Ramos (cell line): ENCODE results near the gene FAM3A.

Experiments
- in situ Hi-C: fragments of 300-500 bp; cut with MboI; formaldehyde crosslinking; loops from one replicate; pipeline ENCODE4 v1.14.3; 2022; ENCODE audit warnings: low sequenced_read_pairs; ENCODE audit not compliant: unreplicated experiment

The FAM3A gene

GRCh38 chrX:154484255-154485149 is 31.5 kb downstream of the FAM3A start:
- in situ Hi-C loops = no loop called here

- in situ Hi-C loops = no loop called here
Observed at GRCh38 chrX:154483325-154483724, 32.7 kb downstream of the FAM3A start.

- in situ Hi-C loops = no loop called here
Observed at GRCh38 chrX:154482786-154483185, 33.2 kb downstream of the FAM3A start.

GRCh38 chrX:154481911-154482601 is 34.0 kb downstream of the FAM3A start:
- in situ Hi-C loops = no loop called here

GRCh38 chrX:154481195-154481594 is 34.8 kb downstream of the FAM3A start:
- in situ Hi-C loops = no loop called here

GRCh38 chrX:154478728-154479622 is 37.1 kb downstream of the FAM3A start, which contains the start of gene LAGE3:
Gene LAGE3 (minus strand): TSS chrX:154479281. CDS start chrX:154478915, 366 bp downstream.
- in situ Hi-C loops = no loop called here

- in situ Hi-C loops = no loop called here
Observed at GRCh38 chrX:154477891-154478477, 38.0 kb downstream of the FAM3A start.

GRCh38 chrX:154476821-154477220 is 39.2 kb downstream of the FAM3A start:
- in situ Hi-C loops = no loop called here

GRCh38 chrX:154473683-154474082 is 42.3 kb downstream of the FAM3A start:
- in situ Hi-C loops = no loop called here

- in situ Hi-C loops = no loop called here
Observed at GRCh38 chrX:154472685-154473632, 43.1 kb downstream of the FAM3A start.

- in situ Hi-C loops = no loop called here
Observed at GRCh38 chrX:154471839-154472684, 44.0 kb downstream of the FAM3A start.

- in situ Hi-C loops = no loop called here
Observed at GRCh38 chrX:154470914-154471568, 45.0 kb downstream of the FAM3A start.

GRCh38 chrX:154470434-154470833 is 45.6 kb downstream of the FAM3A start:
- in situ Hi-C loops = no loop called here

- in situ Hi-C loops = no loop called here
Observed at GRCh38 chrX:154469880-154470279, 46.2 kb downstream of the FAM3A start.

GRCh38 chrX:154469114-154469513 is 46.9 kb downstream of the FAM3A start:
- in situ Hi-C loops = no loop called here

GRCh38 chrX:154468217-154468616 is 47.8 kb downstream of the FAM3A start:
- in situ Hi-C loops = no loop called here

- in situ Hi-C loops = no loop called here
Observed at GRCh38 chrX:154467556-154467955, 48.5 kb downstream of the FAM3A start.

- in situ Hi-C loops = no loop called here
Observed at GRCh38 chrX:154466907-154467306, 49.1 kb downstream of the FAM3A start.
